Measurements from ENCODE around the gene TUBA8.
"Not testable (repeated sequence)": the region's sequence is repeated elsewhere in the genome, so short reads cannot be mapped to it uniquely, and the experiment has no call there.

TUBA8 gene

GRCh38 chr22:18110194-18110953 is at the start of gene TUBA8:
TSS of gene TUBA8 (plus strand) at chr22:18110809. CDS start at chr22:18110866, 57 bp downstream.
- DNase-seq: no peak

DNA sequence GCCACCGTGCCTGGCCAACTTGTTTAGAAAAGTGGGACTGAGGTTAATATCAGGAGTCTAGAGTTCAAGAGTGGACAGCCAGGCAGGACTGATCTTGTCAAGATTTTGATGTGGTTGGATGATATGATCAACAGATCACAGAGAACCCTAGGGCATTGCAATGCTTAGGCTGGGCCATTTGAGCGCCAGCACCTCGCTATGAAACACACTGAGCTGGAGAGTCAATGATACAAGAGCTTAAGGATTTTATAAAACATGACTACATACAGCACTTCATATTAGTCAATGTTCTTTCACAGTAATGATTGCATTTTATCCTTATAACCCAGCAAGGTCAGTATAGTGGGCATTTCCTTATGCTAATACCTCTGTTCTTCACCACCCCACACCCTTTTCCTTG is 48.2 kb upstream of the TUBA8 start:
- no peak for DNase-seq

DNA sequence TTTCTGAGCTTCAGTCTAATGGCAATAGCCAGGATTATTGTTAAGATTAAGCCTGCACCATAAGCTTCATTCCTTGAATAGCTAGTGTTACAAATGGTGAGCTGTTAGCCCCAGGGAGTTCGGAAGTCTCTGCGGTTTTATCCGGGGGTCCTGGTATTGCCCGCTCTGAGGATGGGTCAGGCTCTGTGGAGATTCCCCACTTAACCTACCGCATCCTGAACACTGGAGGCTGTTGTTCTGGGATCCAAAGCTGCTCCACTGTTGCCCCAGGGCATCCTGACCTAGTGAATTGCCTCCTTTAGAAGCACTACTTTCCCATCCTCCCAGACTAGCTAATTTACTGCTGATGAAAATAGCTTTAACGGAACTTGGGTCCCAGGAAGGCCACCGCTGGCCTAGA is 47.3 kb upstream of the TUBA8 start:
- DNase-seq: no peak

DNA sequence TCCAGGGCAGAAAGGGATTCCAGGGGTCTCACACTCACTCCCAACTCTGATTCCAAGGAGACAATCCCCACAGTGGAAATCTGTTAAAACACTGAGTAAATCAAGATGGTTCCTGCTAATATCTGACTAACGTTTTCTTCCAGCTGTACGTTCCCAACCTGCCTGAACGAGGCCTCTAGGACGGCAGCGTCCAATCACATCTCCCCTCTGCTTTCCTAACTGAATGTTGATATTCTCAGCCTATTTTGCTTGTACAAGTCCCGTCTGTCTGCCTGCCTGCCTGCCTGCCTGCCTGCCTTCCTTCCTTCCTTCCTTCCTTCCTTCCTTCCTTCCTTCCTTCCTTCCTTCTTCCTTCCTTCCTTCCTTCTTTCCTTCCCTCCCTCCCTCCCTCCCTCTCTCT is 46.9 kb upstream of the TUBA8 start:
- DNase-seq: not testable (repeated sequence)

DNA sequence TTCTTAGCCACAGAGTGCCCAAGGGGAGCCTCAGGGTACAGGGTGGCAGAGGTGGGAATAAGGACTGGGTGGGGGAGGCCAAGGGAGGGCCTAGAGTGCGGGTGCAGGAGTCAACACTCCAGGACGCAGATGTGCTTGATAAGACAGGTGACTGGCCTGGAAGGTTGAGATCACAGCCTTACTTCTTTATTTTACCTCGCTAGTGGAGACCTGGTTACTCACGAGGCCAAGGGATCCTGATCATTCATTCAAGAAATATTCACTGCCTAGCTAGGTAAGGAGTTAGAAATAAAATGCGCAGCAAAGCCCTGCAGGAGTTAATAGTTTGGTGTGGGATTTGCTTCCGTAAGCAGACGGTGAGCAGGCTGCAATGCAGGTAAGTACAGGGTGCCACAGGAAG is 46.0 kb upstream of the TUBA8 start:
- DNase-seq: no peak

DNA sequence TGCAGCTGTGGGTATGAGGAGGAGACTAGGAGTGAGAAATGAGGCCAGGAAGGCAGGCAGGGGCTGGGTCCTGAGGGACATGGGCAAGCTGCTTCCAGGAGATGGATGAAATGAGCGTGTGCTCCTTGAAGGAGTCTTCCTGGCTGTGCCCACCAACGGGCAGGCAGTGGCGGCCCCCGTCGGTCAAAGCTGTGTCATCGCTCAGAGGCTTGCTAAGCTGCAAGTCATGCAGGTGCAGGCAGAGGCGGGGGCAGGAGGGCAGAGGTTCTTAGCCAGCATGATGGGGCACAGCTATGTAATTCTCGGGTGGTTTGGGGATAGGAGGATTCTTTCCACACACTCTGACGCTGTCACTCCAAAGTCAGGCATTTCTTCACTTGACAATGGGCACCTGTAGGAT is 45.4 kb upstream of the TUBA8 start:
- DNase-seq: no peak

GRCh38 chr22:18066181-18066859 is 44.3 kb upstream of the TUBA8 start:
- no peak for DNase-seq

GRCh38 chr22:18067121-18067520 is 43.5 kb upstream of the TUBA8 start:
- no peak for DNase-seq

GRCh38 chr22:18067548-18068341 is 42.9 kb upstream of the TUBA8 start:
- no peak for DNase-seq

- DNase-seq: no peak
These were observed 42.1 kb upstream of the TUBA8 start for GRCh38 chr22:18068381-18068988.

DNA sequence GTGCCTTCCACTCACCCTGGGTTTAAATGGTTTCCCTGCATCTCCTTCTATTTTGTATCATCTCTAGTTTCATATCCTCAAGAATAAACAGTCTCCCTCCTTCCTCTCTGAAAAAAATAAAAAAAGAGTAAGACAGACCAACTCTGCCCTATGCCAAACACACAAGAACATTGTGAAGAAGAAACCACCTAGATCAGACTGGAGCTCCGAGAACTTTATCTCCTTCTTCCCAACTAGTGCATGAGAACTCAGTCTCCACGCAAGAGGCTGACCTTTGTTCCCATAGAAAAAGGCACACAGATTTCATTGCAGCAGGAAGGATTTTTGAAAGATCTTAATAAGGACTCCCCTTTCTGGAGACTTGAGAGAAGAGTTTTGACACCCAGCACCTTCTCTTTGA is 41.6 kb upstream of the TUBA8 start:
- no peak for DNase-seq

GRCh38 chr22:18070041-18070440 is 40.6 kb upstream of the TUBA8 start:
- DNase-seq: no peak

- DNase-seq: no peak
These were observed 39.9 kb upstream of the TUBA8 start for GRCh38 chr22:18070556-18071306.

GRCh38 chr22:18071307-18071967 is 39.2 kb upstream of the TUBA8 start:
- DNase-seq: not testable (repeated sequence)

GRCh38 chr22:18071968-18072310 is 38.7 kb upstream of the TUBA8 start:
- no peak for DNase-seq

GRCh38 chr22:18073467-18073866 is 37.1 kb upstream of the TUBA8 start:
- no peak for DNase-seq

GRCh38 chr22:18073927-18074326 is 36.7 kb upstream of the TUBA8 start:
- not testable (repeated sequence) for DNase-seq

GRCh38 chr22:18075101-18075719 is 35.4 kb upstream of the TUBA8 start:
- no peak for DNase-seq

GRCh38 chr22:18075720-18076497 is 34.7 kb upstream of the TUBA8 start:
- no peak for DNase-seq

DNA sequence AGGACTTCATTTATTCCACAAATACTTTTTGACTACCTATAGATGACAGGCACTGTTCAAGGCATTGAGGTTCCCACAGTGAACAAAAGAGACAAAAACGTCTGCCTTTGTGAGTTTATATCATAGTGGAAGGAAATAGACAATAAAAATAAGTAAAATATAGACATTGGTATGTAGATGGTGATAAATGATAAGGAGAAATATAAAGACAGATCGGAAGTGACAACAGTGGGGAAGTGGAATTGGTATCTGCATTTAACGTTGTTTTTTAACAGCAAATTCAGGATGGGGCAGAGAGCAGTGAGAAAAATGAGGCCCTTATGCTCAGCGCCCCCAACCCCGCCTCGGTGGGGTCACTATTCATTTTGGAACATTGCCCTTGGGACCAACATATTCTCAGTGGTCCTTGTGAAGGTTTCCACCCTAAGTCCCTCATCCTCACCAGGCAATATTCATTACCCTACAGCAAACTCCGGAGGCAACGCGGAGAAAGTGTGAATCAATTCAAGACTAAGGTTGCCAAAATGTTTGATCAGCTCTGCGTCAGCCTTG is 33.4 kb upstream of the TUBA8 start:
- DNase-seq: no peak

All from SIG-M5 (cell line).